SJSA1 (cell line): ENCODE data around the gene PHAX. TPM values are rescaled to one million over a fixed set of nuclear protein-coding genes. Genes with fewer than 3 reads are reported as not detected.
"Not testable (repeated sequence)": the region's sequence is repeated elsewhere in the genome, so short reads cannot be mapped to it uniquely, and the experiment has no call there.

Experiments
- DNase-seq, 2 experiments: peaks; one replicate each; pipeline ENCODE4 v3.0.0-alpha.2; 2015 to 2020; ENCODE audit warnings: low spot score in 2 of 2, low read depth in 1 of 2
- H3K27ac ChIP-seq: fragments of 250-450 bp; sonication (Bioruptor Pico); 2 replicates; pipeline ENCODE4 v1.5.1; 2020; ENCODE audit warnings: mild to moderate bottlenecking, moderate library complexity
- H3K27me3 ChIP-seq: fragments of 250-450 bp; sonication (Bioruptor Pico); replicated peaks from 2 replicates; pipeline ENCODE4 v1.5.1; 2020; ENCODE audit warnings: mild to moderate bottlenecking, moderate library complexity
- H3K36me3 ChIP-seq: fragments of 250-450 bp; sonication (Bioruptor Pico); 2 replicates; pipeline ENCODE4 v1.5.1; 2020; ENCODE audit warnings: mild to moderate bottlenecking
- H3K4me1 ChIP-seq: fragments of 250-450 bp; sonication (Bioruptor Pico); replicated peaks from 2 replicates; pipeline ENCODE4 v1.6.1; 2021; ENCODE audit warnings: mild to moderate bottlenecking
- H3K4me3 ChIP-seq: fragments of 250-450 bp; sonication (Bioruptor Pico); 2 replicates; pipeline ENCODE4 v1.5.1; 2020; ENCODE audit warnings: mild to moderate bottlenecking
- H3K9me3 ChIP-seq: fragments of 250-450 bp; sonication (Bioruptor Pico); replicated peaks from 2 replicates; pipeline ENCODE4 v1.5.1; 2020; ENCODE audit warnings: mild to moderate bottlenecking
- total RNA-seq: library from RNA; depleted of rRNA; stranded (reverse); fragments of >200 nt; shearing (Covaris generic); gene quantifications from 2 replicates; pipeline ENCODE4 v1.2.3, GENCODE V29; 2014

The PHAX gene
- total RNA-seq, 1 experiment from 2014 or later, result 147 TPM

GRCh38 chr5:126650463-126650862 lies 49.7 kb downstream of the PHAX start:
- peaks cover 3% of the 10 kb centered on the region; the same call in 1 of the 2 replicates for H3K9me3 ChIP-seq
- no peak overlapping the region for H3K27ac ChIP-seq
- H3K27me3 ChIP-seq, result no peaks in the 10 kb centered on the region
- no peak overlapping the region for H3K4me3 ChIP-seq
- DNase-seq, result no peak
- H3K36me3 ChIP-seq, result no peaks in the 10 kb centered on the region
- H3K4me1 ChIP-seq, result no peaks in the 10 kb centered on the region

- no peak for DNase-seq
- Histone ChIP-seq H3K27ac (no peak overlapping the region), H3K9me3 (no peaks in the 10 kb centered on the region), H3K27me3 (no peaks in the 10 kb centered on the region), H3K4me3 (no peak overlapping the region), H3K4me1 (no peaks in the 10 kb centered on the region), H3K36me3 (no peaks in the 10 kb centered on the region)
Observed at GRCh38 chr5:126651013-126651577, 50.3 kb downstream of the PHAX start.

DNA sequence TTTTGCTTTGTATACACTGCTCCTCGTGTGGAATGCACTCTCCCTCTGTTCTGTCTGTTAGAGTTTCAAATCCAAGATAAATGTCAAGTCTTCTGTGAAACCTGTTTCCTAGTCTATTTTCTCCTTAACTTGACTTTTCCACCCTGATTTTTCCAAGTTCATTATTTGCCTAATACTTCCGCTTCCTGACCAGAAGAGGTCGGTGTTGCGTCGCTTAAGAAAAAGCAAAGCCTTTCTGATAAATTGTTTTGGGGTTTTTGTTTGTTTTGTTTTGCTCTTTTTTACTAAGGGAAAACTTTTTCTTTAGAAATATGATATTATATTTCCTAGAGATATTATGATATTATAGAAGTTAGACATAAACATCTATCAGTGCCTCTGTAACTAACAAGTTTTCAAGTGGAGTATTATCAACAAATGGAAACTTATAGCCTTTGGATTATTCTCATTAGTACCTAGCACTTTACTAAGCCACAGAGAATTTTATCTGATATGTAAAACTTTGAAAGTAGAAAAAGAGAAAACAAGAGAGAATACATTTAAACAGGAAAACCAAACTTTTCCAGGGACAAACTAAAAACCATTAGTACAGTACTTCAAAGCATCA lies 55.8 kb downstream of the PHAX start:
- peak in 1 of 2 experiments; percentile 40 for DNase-seq
- H3K4me3 ChIP-seq, result no peak overlapping the region
- H3K36me3 ChIP-seq, result no peaks in the 10 kb centered on the region
- peaks cover 10% of the 10 kb centered on the region; the same call in 1 of the 2 replicates for H3K4me1 ChIP-seq
- no peak overlapping the region for H3K27ac ChIP-seq
- H3K27me3 ChIP-seq, result no peaks in the 10 kb centered on the region
- H3K9me3 ChIP-seq, result no peaks in the 10 kb centered on the region

- H3K9me3 ChIP-seq, result no peaks in the 10 kb centered on the region
- peaks cover 10% of the 10 kb centered on the region; the same call in 1 of the 2 replicates for H3K4me1 ChIP-seq
- H3K27ac ChIP-seq, result no peak overlapping the region
- no peak overlapping the region for H3K4me3 ChIP-seq
- H3K27me3 ChIP-seq, result no peaks in the 10 kb centered on the region
- no peaks in the 10 kb centered on the region for H3K36me3 ChIP-seq
- DNase-seq, result no peak
Observed at GRCh38 chr5:126658561-126658960, 57.8 kb downstream of the PHAX start.

- no peak for DNase-seq
- Histone ChIP-seq H3K9me3 (no peaks in the 10 kb centered on the region), H3K4me3 (no peak overlapping the region), H3K27me3 (no peaks in the 10 kb centered on the region), H3K27ac (no peak overlapping the region), H3K36me3 (no peaks in the 10 kb centered on the region), H3K4me1 (peaks cover 10% of the 10 kb centered on the region; the same call in 1 of the 2 replicates)
Observed at GRCh38 chr5:126659805-126660482, 59.2 kb downstream of the PHAX start.

- H3K27ac ChIP-seq, result no peak overlapping the region
- no peaks in the 10 kb centered on the region for H3K27me3 ChIP-seq
- no peaks in the 10 kb centered on the region for H3K9me3 ChIP-seq
- H3K4me1 ChIP-seq, result peaks cover 6% of the 10 kb centered on the region; the same call in 1 of the 2 replicates
- DNase-seq, result no peak
- H3K4me3 ChIP-seq, result no peak overlapping the region
- H3K36me3 ChIP-seq, result no peaks in the 10 kb centered on the region
Observed at GRCh38 chr5:126664586-126664985, 63.8 kb downstream of the PHAX start.

DNA sequence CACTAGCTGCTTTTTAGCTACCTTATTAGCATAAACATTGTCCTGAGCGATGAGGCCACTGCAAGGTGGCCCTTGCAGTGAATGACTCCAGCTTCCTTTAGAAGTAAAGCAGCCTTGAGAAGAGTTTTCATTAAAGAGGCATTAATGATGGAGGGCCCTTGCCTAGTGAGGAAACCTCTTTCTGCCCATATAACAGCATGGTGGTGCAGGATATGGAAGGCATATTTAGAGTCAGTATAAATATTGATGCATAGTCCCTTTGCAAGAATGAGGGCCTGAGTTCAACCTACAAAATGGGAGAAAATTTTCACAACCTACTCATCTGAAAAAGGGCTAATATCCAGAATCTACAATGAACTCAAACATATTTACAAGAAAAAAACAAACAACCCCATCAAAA lies 69.4 kb downstream of the PHAX start:
- H3K27ac ChIP-seq, DNase-seq, H3K4me3 ChIP-seq, H3K4me1 ChIP-seq, H3K9me3 ChIP-seq, H3K27me3 ChIP-seq, H3K36me3 ChIP-seq: not testable (repeated sequence)

DNA sequence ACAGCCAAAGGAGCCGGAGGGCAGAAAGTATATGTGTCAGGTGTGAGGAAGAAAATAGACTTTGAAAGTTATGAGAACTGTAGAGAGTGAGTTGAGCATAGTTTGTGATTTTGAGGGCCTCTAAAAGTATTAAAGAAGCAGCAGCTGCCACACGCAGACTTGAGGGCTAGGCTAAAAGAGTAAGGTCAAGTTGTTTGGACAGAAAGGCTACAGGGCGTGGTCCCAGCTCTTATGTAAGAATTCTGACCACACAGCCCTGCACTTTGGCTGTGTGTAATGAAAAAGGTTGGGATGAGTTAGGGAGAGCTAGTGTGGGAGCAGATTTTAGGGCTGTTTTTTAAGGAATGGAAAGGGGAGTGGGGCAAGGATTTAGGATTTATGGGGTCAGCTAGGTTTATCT lies 70.9 kb downstream of the PHAX start:
- DNase-seq, H3K9me3 ChIP-seq, H3K27me3 ChIP-seq, H3K27ac ChIP-seq, H3K4me3 ChIP-seq, H3K36me3 ChIP-seq, H3K4me1 ChIP-seq: not testable (repeated sequence)

DNA sequence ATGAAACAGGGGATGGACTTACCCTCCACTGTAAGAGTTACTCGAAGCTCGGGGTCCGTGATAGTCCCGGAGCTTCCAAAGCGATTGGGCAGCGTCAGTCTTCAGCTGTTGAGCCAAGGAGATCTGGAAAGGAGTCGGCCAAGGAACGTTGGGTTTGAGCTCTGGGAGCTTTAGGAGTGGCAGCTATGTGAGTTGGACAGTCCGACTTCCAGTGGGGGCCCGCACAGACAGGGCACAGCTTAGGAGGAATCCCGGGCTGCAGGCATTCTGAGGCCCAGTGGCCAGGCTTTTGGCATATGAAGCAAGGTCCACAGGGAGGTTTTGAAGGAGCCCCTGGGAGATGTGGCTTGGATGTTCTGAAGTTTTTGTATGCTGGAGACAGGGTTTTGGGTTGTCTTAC lies 72.7 kb downstream of the PHAX start:
- Histone ChIP-seq H3K4me3 (no peak overlapping the region), H3K9me3 (peaks cover 5% of the 10 kb centered on the region), H3K4me1 (no peaks in the 10 kb centered on the region), H3K27me3 (no peaks in the 10 kb centered on the region), H3K36me3 (no peaks in the 10 kb centered on the region), H3K27ac (no peak overlapping the region)
- DNase-seq, result no peak

DNA sequence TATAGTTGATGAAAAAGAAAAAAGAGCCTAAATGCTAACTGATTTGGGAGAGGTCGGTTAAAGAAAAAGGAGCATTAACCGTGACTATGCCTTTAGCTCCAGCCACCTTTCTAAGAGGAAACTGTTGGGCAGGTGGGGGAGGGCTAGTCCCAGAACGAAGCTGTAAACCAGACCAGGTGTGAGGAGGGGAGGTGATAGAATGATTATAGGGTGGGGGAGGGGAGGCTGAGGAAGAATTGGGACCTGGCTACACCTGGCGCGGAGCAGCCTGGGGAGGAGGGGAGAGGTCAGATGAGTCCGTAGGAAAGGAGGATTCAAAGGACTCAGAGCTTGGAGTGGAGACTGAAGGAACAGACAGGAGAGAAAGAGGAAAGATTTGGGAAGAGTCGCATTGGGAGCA lies 73.4 kb downstream of the PHAX start:
- Histone ChIP-seq H3K36me3 (no peaks in the 10 kb centered on the region), H3K27me3 (no peaks in the 10 kb centered on the region), H3K9me3 (peaks cover 5% of the 10 kb centered on the region), H3K4me3 (no peak overlapping the region), H3K4me1 (no peaks in the 10 kb centered on the region), H3K27ac (no peak overlapping the region)
- no peak for DNase-seq

GRCh38 chr5:126675338-126675737 lies 74.6 kb downstream of the PHAX start:
- no peak for DNase-seq
- Histone ChIP-seq H3K27me3 (no peaks in the 10 kb centered on the region), H3K4me3 (no peak overlapping the region), H3K27ac (no peak overlapping the region), H3K9me3 (no peaks in the 10 kb centered on the region; the same call in 1 of the 2 replicates), H3K4me1 (0 out of 2 replicates have a peak, but pooled peaks cover 3% of the 10 kb centered on the region), H3K36me3 (no peaks in the 10 kb centered on the region)

- no peak overlapping the region for H3K4me3 ChIP-seq
- H3K27me3 ChIP-seq, result no peaks in the 10 kb centered on the region
- H3K36me3 ChIP-seq, result no peaks in the 10 kb centered on the region
- H3K4me1 ChIP-seq, result 0 out of 2 replicates have a peak, but pooled peaks cover 4% of the 10 kb centered on the region
- H3K27ac ChIP-seq, result no peak overlapping the region
- DNase-seq, result peak; percentile 50 to 56
- H3K9me3 ChIP-seq, result no peaks in the 10 kb centered on the region
Observed at GRCh38 chr5:126676195-126676624, 75.5 kb downstream of the PHAX start.
